Lower leg skin (tissue), 3 donors: ENCODE results near the gene ARHGAP44.

Source experiments
- POLR2A ChIP-seq, 2 donors: fragments of 450-650 bp; IDR thresholded peaks; one replicate each; pipeline ENCODE4 v1.6.1; 2016 to 2017; ENCODE audit warnings: antibody characterized with exemption in 2 of 2, mild to moderate bottlenecking in 1 of 2, moderate library complexity in 1 of 2
- TF ChIP-seq, protein P1 (sequence below), 3 donors: fragments of 450-650 bp; IDR thresholded peaks; one replicate each; pipeline ENCODE4 v1.5.1; 2016; ENCODE audit warnings: antibody characterized with exemption in 3 of 3, mild to moderate bottlenecking in 3 of 3, moderate library complexity in 2 of 3

DNA sequence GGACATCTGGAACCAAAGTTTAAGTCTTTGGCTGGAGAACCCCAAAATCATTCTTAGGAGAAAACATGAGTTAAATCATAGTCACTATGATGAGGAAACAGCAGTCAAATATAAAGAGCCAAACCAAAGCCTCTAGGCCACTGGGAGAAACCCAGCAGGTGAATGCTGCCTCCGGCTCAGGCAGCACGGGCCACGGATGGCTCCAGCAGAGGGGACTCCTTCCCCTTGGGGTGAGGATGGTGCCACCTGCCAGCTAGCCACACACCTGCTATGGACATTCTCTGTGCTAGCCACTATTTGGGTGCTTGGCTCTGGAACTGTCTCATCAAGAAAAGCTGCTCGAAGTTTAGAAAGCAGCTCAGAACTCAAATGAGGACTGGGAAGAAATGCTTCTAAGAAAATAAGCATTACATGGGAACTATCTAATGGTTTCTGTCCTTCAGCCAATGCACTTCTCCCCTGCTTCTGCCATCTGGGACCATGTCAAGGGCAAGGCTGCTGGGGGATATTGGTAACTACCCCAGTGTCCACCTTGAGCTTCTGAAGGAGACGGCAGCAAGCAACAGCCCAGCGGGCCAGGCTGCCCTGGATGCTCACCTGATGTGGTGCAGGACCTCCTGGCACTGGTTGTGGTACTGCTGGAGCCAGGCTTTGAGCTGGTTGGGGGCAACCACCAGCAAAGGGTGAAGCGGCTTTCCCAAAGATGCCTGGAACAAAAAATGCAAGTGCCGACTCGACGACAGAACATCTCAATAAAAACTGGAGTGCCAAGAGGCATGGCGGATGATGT lies 206.0 kb downstream of the ARHGAP44 start:
- TF ChIP-seq, protein P1, sequence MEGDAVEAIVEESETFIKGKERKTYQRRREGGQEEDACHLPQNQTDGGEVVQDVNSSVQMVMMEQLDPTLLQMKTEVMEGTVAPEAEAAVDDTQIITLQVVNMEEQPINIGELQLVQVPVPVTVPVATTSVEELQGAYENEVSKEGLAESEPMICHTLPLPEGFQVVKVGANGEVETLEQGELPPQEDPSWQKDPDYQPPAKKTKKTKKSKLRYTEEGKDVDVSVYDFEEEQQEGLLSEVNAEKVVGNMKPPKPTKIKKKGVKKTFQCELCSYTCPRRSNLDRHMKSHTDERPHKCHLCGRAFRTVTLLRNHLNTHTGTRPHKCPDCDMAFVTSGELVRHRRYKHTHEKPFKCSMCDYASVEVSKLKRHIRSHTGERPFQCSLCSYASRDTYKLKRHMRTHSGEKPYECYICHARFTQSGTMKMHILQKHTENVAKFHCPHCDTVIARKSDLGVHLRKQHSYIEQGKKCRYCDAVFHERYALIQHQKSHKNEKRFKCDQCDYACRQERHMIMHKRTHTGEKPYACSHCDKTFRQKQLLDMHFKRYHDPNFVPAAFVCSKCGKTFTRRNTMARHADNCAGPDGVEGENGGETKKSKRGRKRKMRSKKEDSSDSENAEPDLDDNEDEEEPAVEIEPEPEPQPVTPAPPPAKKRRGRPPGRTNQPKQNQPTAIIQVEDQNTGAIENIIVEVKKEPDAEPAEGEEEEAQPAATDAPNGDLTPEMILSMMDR (IDR thresholded peaks at IDR 0.05): no peak
- TF ChIP-seq POLR2A (IDR thresholded peaks at IDR 0.05): no peak
